GM23338 (cell line): ENCODE results near the gene INPP4A.

Experiments
- CTCF ChIP-seq, 2 experiments: fragments of 200-600 bp in 1 of 2; sonication (generic) in 1 of 2; conservative IDR thresholded peaks; 2 replicates each; pipeline versions ENCODE4 v1.5.1 to v1.6.1; 2016 to 2017; ENCODE audit warnings: antibody characterized with exemption in 2 of 2, low read depth in 2 of 2, mild to moderate bottlenecking in 2 of 2, moderate library complexity in 1 of 2
- EZH2 ChIP-seq: fragments of 200-600 bp; sonication (generic); IDR thresholded peaks from one replicate; pipeline ENCODE4 v1.8.0; 2017; ENCODE audit warnings: antibody characterized with exemption, mild to moderate bottlenecking, low read depth; ENCODE audit not compliant: unreplicated experiment
- EZH2phosphoT487 ChIP-seq: fragments of 200-600 bp; sonication (generic); IDR thresholded peaks from one replicate; pipeline ENCODE4 v1.8.1; 2018; ENCODE audit warnings: antibody characterized with exemption; ENCODE audit not compliant: unreplicated experiment
- JUNB ChIP-seq: IDR thresholded peaks from one replicate; pipeline ENCODE4 v1.6.1; 2016; ENCODE audit warnings: antibody characterized with exemption; ENCODE audit not compliant: unreplicated experiment
- POLR2AphosphoS5 ChIP-seq: IDR thresholded peaks from 2 replicates; pipeline ENCODE4 v1.6.1; 2016; ENCODE audit warnings: antibody characterized with exemption, low read depth
- REST ChIP-seq: IDR thresholded peaks from one replicate; pipeline ENCODE4 v1.6.1; 2018; ENCODE audit warnings: antibody characterized with exemption; ENCODE audit not compliant: unreplicated experiment
- STAT1 ChIP-seq: IDR thresholded peaks from one replicate; pipeline ENCODE4 v1.6.1; 2016; ENCODE audit warnings: antibody characterized with exemption; ENCODE audit not compliant: unreplicated experiment

DNA sequence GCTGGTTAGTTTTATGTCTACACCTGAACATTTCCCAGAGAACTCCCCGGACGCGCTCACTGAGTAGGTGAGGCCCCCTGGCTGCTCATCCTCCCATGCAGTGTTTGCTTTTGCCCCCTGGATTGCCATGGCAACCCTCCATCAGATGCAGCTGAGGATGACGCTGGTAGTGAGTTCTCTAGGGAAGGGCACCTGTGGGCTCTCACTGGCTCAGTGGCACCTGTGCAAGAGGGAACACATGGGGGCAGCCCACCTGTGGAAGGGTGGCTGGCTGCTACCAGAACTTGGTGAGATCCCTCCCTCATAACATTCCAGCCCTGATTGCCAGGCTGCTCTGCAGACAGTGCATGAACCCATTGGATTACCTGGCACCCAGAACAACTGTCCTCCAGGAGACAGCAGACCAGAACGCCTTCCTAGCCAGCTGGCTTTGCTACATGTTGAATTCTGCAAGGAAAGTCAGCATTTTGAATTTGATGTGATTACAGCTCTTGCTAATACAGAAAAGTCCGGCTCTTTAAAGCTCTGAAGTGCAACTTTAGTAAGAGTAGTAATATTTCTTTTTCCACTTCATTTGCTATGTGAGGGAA lies 142.0 kb downstream of the INPP4A start:
- peak in 1 of 2 experiments; percentile 17; a peak in 1 of 4 replicates for TF ChIP-seq CTCF (conservative IDR thresholded peaks at IDR 0.05; ENCODE audit: low read depth in 2 of 2)
- no peak for TF ChIP-seq EZH2phosphoT487
- no peak for TF ChIP-seq POLR2AphosphoS5
- no peak for TF ChIP-seq STAT1
- TF ChIP-seq REST = no peak
- no peak for TF ChIP-seq EZH2
- no peak for TF ChIP-seq JUNB
